ENCODE data around the gene RUNDC3A. TPM values are rescaled to one million over a fixed set of nuclear protein-coding genes. Genes with fewer than 3 reads are reported as not detected.
A peak's percentile ranks its signal among the peaks of the same experiment; 100 is the strongest.

The RUNDC3A gene
- total and polyA plus RNA-seq, 2 of the 13 experiments (the other 11 are each of a cell fraction or from before 2014, with no cell fraction given), result 0.25 TPM; not detected in 1

- TF ChIP-seq HNF1B (CRISPR knock-in tag; IDR thresholded peaks at IDR 0.05), result peak; percentile 67
- TF ChIP-seq CHD4 (IDR thresholded peaks at IDR 0.05; ENCODE audit: borderline replicate concordance, low read length), result no peak
- TF ChIP-seq ZNF17 (CRISPR knock-in tag; IDR thresholded peaks at IDR 0.05), result no peak
- no peak for TF ChIP-seq ZBTB4 (CRISPR knock-in tag; IDR thresholded peaks at IDR 0.05; ENCODE audit: borderline replicate concordance)
- peak; percentile 77; the same call in 1 of the 2 replicates for TF ChIP-seq THRA (CRISPR knock-in tag; IDR thresholded peaks at IDR 0.05; ENCODE audit: borderline replicate concordance)
- no peak for TF ChIP-seq EZH2 (conservative IDR thresholded peaks at IDR 0.05; ENCODE audit: low read depth, low read length)
- no peak for TF ChIP-seq SP2 (CRISPR knock-in tag; IDR thresholded peaks at IDR 0.05)
- peak; percentile 79 for TF ChIP-seq PPARG (CRISPR knock-in tag; conservative IDR thresholded peaks at IDR 0.05)
- TF ChIP-seq HDAC1 (CRISPR knock-in tag; IDR thresholded peaks at IDR 0.05), result peak; percentile 73
- TF ChIP-seq ZNF607 (CRISPR knock-in tag; IDR thresholded peaks at IDR 0.05; ENCODE audit: borderline replicate concordance), result 0 out of 2 replicates have a peak, but pooled peaks have one; percentile 34
- peak; percentile 40; the same call in 1 of the 2 replicates for TF ChIP-seq SOX5 (CRISPR knock-in tag; IDR thresholded peaks at IDR 0.05; ENCODE audit: borderline replicate concordance)
- TF ChIP-seq PLSCR1 (CRISPR knock-in tag; IDR thresholded peaks at IDR 0.05; ENCODE audit: borderline replicate concordance), result no peak
- peak; percentile 37 for TF ChIP-seq HNF4A (CRISPR knock-in tag; IDR thresholded peaks at IDR 0.05)
- 0 out of 2 replicates have a peak, but pooled peaks have one; percentile 20 for TF ChIP-seq MXD1 (CRISPR knock-in tag; IDR thresholded peaks at IDR 0.05)
- TF ChIP-seq SKI (IDR thresholded peaks at IDR 0.05; ENCODE audit: partially characterized antibody), result peak; percentile 96
- no peak for TF ChIP-seq NONO (IDR thresholded peaks at IDR 0.05)
- 0 out of 2 replicates have a peak, but pooled peaks have one; percentile 36 for TF ChIP-seq NONO (CRISPR knock-in tag; conservative IDR thresholded peaks at IDR 0.05)
- TF ChIP-seq XRCC5 (optimal IDR thresholded peaks at IDR 0.05; ENCODE audit: low read length), result peak; percentile 44
- TF ChIP-seq ZNF891 (CRISPR knock-in tag; IDR thresholded peaks at IDR 0.05), result peak; percentile 47; the same call in 1 of the 2 replicates
- TF ChIP-seq KDM2A (CRISPR knock-in tag; IDR thresholded peaks at IDR 0.05; ENCODE audit: borderline replicate concordance, low read depth), result peak; percentile 38; the same call in 1 of the 2 replicates
- peak; percentile 63; the same call in 1 of the 2 replicates for TF ChIP-seq HMG20B (CRISPR knock-in tag; conservative IDR thresholded peaks at IDR 0.05)
- 0 out of 2 replicates have a peak, but pooled peaks have one; percentile 20 for TF ChIP-seq HNRNPL (IDR thresholded peaks at IDR 0.05; ENCODE audit: low read depth, low read length)
- TF ChIP-seq BCL6 (CRISPR knock-in tag; IDR thresholded peaks at IDR 0.05), result peak; percentile 97
Observed at GRCh38 chr17:44279666-44280391, 28.6 kb upstream of the RUNDC3A start (continued).
